ENCODE results near the gene IQSEC1.

IQSEC1 gene

DNA sequence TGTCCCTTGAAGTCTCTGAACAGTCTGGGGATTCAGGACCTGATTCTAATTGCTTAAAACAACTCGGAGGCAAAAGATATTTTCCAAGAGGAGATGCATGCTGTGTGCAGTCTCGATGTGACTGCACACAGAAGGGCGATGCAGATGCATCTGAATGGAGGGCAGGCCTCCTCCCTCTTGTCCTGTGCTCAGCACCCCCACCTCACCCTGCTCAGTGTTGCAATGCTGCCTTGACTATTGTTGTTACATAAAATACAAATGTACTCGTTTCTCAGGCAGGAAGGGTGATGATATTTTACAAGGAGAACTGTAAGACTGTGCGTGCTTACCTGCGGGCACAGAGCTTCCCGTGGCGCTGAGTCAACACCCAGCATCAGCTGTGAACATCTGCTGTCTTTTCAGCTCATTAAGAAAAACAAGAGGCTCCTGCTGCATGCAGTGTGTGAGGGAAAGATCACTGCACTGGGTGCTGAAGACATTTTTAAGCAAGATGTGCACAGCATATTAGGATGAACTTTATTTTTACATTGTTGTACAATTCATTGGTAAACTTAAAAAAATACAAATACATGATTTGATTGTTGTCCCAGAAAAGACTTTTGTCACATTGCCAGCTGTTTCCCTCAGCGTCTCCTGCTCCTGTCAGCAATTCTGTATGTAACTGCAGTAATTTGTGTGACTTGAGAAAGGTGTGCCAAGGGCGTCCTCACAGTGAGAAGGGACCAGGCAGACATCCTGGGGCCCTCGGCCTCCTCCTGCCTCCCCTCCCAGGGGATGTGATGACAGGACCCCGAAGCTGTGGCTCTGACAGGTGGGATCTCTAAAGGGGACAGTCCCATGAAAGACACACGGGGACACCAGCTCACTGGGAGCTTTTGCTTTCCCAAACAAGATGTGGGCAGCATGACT is 175.6 kb downstream of the IQSEC1 start:
- DNase-seq (ENCODE audit: low read depth), result peak; percentile 46
- H3K4me3 ChIP-seq (ENCODE audit: low read depth, low read length), result no peak overlapping the region
- no peak for TF ChIP-seq MYC (IDR thresholded peaks at IDR 0.05; ENCODE audit: low read depth, low read length)
- TF ChIP-seq POLR2A (IDR thresholded peaks at IDR 0.05; ENCODE audit: extremely low read depth, insufficient read length), result no peak
- TF ChIP-seq MAX (IDR thresholded peaks at IDR 0.05; ENCODE audit: low read depth, low read length), result no peak
- TF ChIP-seq CTCF (IDR thresholded peaks at IDR 0.05; ENCODE audit: low read depth, low read length), result no peak

DNA sequence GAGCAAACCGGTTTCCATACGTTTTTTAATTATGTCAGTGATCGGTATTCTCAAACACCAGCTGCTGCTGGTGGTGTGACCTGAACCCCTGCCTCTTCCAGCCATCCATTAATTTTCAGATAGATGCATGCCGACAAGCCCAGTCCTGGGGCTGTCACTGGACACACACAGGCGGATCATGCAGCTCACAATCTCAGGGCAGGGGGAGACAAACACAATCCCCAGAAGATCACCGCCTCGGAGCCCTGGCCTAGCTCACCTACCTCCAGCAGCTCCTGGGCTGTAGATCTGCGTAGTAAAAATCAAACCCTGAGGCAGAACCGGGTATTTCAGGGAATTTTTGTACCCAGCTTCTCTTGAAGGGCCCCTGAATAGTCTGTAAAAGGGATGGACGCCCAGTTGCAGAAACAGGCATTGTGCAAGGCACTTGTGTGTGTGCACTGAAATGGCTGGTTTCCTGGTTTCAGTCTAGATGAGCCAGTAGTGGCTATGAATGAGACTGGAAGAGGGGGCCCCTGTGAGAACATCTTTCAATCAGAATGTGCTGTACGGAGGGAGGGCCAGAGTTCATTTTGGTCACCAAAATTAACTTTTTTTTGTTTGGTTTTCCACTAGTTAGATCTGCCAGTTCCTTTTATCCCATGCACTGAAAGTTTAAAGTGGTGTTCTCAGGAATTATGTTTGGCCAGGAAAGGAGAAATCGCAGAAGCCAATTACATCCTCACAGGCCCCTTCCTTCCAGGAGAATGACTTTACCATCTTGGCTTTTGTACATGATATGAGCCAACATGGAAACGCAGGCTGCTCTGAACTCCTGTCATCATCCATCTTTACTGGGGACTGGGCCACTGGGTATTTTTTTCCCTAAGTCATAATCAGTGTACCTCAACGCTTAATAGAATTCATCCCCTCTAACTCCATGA is 176.9 kb downstream of the IQSEC1 start:
- DNase-seq (ENCODE audit: low read depth), result peak; percentile 49
- TF ChIP-seq MAX (IDR thresholded peaks at IDR 0.05; ENCODE audit: low read depth, low read length) (no peak), MYC (IDR thresholded peaks at IDR 0.05; ENCODE audit: low read depth, low read length) (no peak)
- no peak overlapping the region for H3K4me3 ChIP-seq (ENCODE audit: low read depth, low read length)

DNA sequence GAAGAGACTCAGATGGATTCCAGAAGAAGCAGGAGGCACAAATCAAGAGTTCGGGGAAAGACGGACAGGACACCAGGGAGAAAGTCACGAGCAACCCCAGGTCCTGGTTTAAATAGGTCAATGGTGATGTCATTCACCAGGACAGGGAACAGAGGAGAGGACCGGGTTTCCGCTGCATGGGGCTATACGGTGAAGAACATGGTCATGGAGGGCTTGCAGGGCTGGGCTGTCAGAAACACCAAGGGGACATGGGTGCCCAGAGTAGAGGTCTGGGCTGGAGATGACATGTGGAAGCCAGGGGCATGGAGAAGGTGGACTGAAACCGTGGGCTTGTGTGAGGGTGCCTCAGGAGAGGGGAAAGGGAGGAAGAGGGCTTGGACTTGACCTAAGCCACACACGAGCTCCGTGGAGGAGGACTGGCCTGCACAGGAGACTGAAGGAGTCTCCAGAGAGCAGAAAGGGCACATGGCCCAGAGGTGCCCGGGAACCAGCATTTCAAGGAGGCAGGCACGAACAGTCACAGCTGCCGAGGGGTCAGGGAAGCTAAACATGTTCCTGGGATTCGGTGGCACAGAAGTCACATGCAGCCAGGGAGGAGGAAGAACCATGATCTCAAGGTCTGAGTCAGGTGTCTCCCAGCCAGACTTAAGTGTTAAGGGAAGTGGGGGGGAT is 177.7 kb downstream of the IQSEC1 start:
- DNase-seq (ENCODE audit: low read depth), result peak; percentile 19
- TF ChIP-seq POLR2A (IDR thresholded peaks at IDR 0.05; ENCODE audit: extremely low read depth, insufficient read length), result no peak
- TF ChIP-seq MAX (IDR thresholded peaks at IDR 0.05; ENCODE audit: low read depth, low read length), result no peak
- H3K4me3 ChIP-seq (ENCODE audit: low read depth, low read length), result no peak overlapping the region

DNA sequence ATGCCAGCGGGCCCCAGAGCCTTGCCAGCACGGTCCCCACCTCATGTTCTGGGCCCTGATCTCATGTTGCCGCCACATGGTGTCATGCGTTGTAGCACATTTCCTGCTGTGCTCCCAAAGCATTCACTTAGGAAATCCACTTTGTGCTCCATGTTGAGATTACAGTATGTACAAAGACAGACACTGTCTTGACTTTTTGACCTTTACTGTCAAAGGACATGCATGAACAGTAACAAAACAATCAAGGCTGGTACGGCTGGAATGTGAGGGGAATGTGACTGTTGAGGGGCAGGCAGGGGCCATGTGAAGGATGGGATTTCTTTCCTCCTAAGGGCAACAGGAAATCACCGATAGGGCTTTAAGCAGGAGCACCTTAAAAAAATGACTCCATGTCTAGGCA is 178.6 kb downstream of the IQSEC1 start:
- no peak for DNase-seq (ENCODE audit: low read depth)

GRCh38 chr3:12893852-12894251 is 179.4 kb downstream of the IQSEC1 start:
- TF ChIP-seq POLR2A (IDR thresholded peaks at IDR 0.05; ENCODE audit: extremely low read depth, insufficient read length) (no peak), MAX (IDR thresholded peaks at IDR 0.05; ENCODE audit: low read depth, low read length) (no peak), CTCF (IDR thresholded peaks at IDR 0.05; ENCODE audit: low read depth, low read length) (no peak), MYC (IDR thresholded peaks at IDR 0.05; ENCODE audit: low read depth, low read length) (no peak)
- H3K4me3 ChIP-seq (ENCODE audit: low read depth, low read length), result no peak overlapping the region
- DNase-seq (ENCODE audit: low read depth), result no peak

More for the DNA sequence above, 178.6 kb downstream of the IQSEC1 start:
- H3K4me3 ChIP-seq (ENCODE audit: low read depth, low read length), result no peak overlapping the region
- TF ChIP-seq POLR2A (IDR thresholded peaks at IDR 0.05; ENCODE audit: extremely low read depth, insufficient read length), result no peak
- TF ChIP-seq MYC (IDR thresholded peaks at IDR 0.05; ENCODE audit: low read depth, low read length), result no peak
- TF ChIP-seq MAX (IDR thresholded peaks at IDR 0.05; ENCODE audit: low read depth, low read length), result no peak
- TF ChIP-seq CTCF (IDR thresholded peaks at IDR 0.05; ENCODE audit: low read depth, low read length), result no peak

- TF ChIP-seq MYC (IDR thresholded peaks at IDR 0.05; ENCODE audit: low read depth, low read length), result no peak
- no peak for TF ChIP-seq CTCF (IDR thresholded peaks at IDR 0.05; ENCODE audit: low read depth, low read length)
- TF ChIP-seq MAX (IDR thresholded peaks at IDR 0.05; ENCODE audit: low read depth, low read length), result no peak
- TF ChIP-seq POLR2A (IDR thresholded peaks at IDR 0.05; ENCODE audit: extremely low read depth, insufficient read length), result no peak
- H3K4me3 ChIP-seq (ENCODE audit: low read depth, low read length), result no peak overlapping the region
- no peak for DNase-seq (ENCODE audit: low read depth)
Observed at GRCh38 chr3:12893247-12893646, 180.0 kb downstream of the IQSEC1 start.
